GM18873 (cell line): ENCODE data around the gene RABEP2.
"Not testable (repeated sequence)": the region's sequence is repeated elsewhere in the genome, so short reads cannot be mapped to it uniquely, and the experiment has no call there.

Experiments
- ATAC-seq: cut with Tn5 transposase; IDR thresholded peaks from one replicate; pipeline ENCODE4 v1.9.1; 2021; ENCODE audit warnings: mild to moderate bottlenecking, moderate library complexity, moderate number of reproducible peaks; ENCODE audit not compliant: unreplicated experiment, low FRiP score

RABEP2 gene

DNA sequence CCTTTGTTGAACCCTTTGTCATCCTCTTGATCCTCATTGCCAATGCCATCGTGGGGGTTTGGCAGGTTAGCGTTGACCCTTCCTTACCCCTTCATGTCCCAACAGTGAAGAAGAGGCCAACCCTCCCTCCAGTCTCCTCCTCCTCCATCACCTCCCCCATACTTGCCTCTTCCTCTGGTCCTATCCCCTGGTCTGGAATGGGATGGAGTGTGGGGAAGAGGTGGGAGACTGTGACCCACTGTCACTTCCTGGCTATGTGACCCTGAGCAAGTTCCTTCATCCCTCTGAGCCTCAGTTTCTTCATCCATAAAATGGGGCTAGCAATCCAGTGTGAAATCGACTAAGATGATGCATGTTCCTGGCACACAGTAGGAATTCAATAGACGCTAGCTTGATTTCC, 44.1 kb downstream of the RABEP2 start:
- no peak for ATAC-seq

DNA sequence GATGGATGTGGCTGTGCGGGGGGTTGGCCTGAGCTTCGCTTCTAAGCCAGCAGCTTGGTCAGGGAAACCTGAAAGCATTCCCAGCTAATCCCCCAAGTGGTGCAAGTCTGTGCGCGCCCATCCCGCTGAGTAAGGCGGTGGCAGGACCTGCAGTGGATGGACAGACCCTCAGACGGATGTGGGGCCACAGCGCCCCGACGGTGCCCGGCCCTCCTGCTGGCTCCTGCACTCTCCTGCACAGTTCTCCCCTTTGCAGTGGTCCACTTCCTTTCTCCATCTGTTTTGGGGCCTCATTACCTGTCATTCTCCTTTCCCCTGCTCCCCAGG, 44.5 kb downstream of the RABEP2 start:
- no peak for ATAC-seq

DNA sequence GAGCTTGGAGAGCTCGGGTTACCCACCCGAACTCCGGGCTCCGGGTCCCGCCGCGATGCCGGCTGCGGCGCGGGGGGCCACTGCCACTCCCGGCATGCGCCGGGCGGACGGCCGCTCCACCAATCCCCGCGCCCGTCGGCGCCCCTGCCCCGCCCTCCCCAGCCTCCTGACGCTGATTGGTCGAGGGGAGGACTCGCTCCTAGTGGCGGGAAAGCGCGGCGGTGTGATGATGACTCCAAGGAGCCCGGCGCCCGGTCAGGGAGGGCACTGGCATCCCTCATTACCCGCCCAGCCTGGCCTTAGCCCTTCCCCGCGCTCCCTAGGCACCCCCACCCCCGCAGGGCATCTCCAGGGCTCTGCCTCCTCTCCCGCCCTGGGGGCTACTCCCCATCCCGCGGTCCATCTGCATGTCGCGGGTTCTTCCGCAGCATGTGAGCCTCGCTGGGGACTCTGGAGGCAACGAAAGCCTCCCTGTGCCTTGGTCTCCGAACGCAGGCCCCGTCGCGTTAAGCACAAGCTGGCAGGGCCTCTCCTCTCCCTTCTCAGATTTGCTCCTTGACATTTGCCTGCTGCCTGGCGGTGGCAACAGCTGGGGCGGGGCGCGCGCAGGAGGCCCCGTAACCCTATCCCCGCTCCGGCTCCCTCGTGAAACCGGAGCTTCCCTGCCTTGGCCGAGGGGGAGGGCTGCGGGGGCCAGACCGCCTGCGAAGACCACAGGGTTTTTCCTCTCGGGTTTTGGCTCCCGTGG, 45.0 kb downstream of the RABEP2 start:
- ATAC-seq = peak; percentile 51

DNA sequence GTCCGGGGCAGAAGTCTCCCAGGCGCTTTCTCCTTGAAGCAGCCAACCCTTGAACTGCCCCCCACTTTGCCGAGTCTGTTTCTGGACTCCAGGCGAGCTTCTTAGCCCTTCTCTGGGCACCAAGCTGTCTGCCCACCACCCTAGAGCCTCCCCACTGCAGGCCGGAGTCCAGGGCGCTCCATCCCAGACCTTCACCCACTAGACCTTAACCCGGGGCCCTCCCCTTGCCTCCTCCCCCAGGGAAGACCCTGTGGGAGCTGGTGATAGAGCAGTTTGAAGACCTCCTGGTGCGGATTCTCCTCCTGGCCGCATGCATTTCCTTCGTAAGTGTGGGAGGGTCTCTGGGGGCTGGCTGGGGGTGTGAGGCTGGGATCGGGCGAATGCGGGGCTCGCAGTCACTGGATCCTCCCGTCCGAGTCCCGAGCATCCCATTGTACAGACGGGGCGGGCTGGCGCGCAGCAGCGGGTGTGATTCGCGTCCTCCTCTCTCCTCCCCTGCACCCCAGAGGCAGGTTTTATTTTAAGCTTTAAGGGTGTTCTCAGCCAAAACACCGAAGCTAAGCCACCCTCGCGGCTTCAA, 45.7 kb downstream of the RABEP2 start:
- peak; percentile 25 for ATAC-seq

DNA sequence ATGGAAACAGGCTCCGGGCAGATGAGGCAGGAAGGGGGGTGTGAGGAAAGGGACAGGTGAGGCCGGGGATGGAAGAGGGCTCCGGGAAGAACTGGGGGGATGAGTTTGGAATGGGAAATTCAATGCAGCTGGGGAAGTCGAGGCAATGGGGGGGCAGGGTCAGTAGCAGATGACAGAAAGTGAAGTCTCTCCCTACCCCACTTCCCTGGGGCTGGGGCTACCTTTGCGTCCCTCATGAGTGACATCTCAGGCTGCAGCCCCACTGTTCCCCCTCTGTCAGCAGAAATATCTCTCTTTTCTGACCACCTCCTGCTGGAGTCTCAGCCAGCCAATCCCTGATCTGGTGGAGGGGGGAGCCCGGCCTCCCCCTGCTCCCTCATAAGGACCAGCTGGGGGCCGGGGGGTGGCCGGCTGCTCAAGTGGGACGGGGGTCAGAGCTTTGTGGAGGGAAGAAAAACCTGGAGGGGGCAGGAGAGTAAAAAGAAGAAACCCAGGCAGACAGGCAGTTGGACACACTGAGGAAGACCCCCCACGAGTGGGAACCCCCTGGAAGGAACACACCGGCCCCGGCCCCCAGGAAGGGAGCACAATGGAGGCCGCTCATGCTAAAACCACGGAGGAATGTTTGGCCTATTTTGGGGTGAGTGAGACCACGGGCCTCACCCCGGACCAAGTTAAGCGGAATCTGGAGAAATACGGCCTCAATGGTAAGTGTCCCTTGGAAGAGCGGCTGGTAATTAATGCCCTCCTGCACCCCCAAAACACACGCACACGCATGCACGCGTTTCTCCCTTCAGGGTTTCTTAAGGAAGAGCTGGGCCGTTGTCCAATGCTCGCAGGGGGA, 46.7 kb downstream of the RABEP2 start, which contains the start of gene ATP2A1:
TSS of gene ATP2A1 (plus strand) at position 406 of the 844 bp plus-strand sequence. CDS start at position 590, 184 bp downstream.
- no peak for ATAC-seq

DNA sequence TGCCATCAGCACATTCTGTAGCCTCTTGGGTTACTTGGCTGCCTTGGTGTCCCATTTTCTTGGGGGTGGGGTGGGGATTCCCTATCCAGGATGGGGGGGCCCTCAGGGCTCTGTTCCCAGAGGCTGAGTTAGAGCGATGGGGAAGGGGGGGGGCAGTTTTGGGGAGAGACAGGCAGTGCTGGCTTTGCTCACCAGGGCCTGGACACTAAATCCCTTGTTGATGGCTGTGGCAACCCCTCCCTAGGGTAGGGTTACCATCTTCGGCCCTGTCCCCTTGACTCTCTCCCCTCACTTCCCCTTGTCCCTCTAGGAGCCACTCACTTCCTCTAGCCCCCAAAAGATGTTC, 47.4 kb downstream of the RABEP2 start:
- ATAC-seq = no peak

DNA sequence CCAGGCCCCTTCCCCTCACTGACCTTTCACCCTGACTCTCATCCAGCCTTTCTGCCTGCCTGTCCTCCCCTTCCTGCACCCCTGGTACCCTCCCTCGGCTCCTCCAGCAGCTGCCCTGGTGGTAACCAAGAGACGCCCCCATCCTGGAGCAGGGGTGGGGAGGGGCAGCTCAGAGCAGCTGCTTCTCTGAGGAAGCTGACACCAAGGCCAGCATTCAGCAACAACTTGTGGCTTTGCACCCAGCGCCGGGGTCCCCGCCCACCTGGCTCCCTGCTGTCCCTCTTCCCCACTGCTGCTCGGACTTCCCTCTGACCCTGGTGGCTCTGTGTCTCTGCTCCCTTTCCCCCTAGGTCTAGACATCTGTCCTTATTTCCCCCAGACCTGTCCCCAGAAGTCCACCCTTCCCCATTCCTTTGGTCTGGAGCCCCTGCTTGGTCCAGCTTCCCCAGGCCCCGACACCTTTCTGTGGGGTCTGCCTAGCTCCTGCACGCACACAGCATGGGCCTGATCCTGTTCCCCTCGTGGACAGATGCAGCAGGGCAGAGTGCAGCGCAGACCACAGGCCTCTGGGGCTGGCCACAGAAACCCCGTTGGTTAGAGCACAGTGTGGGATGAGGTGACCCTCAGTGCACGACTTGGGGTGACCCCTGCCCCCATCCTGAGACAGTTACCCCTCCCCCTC, 47.9 kb downstream of the RABEP2 start:
- no peak for ATAC-seq

DNA sequence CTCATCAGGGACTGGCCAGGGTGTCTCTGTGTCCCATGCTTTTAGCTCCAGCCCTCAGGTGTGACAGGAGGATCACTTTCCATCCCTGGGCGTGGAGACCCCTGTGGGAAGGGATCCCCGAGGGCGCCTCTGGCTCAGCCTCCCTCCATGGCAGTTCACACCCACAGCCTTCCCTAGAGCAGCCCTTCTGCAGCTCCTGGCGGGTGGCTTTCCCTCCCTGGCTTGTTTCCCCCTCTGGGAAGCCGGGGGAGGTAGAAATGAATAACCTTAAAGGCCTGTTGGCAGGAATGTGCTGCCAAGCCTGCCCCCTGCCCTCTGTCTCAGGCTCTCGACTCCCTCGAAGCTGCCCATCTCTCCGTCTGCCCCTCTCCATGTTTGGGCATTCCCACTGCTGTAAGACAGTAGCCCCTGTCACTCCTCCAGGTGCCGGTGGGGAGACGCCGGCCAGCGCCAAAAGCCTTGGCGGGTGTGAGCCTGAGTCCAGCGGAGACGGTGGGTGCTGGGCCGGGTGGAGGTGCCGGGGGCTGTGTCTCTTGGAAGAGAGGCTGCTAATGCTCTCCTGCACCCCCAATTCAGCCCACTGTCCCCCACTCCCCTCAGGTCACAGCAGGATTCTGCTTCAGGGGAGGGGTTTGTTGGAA, 48.9 kb downstream of the RABEP2 start:
- no peak for ATAC-seq

DNA sequence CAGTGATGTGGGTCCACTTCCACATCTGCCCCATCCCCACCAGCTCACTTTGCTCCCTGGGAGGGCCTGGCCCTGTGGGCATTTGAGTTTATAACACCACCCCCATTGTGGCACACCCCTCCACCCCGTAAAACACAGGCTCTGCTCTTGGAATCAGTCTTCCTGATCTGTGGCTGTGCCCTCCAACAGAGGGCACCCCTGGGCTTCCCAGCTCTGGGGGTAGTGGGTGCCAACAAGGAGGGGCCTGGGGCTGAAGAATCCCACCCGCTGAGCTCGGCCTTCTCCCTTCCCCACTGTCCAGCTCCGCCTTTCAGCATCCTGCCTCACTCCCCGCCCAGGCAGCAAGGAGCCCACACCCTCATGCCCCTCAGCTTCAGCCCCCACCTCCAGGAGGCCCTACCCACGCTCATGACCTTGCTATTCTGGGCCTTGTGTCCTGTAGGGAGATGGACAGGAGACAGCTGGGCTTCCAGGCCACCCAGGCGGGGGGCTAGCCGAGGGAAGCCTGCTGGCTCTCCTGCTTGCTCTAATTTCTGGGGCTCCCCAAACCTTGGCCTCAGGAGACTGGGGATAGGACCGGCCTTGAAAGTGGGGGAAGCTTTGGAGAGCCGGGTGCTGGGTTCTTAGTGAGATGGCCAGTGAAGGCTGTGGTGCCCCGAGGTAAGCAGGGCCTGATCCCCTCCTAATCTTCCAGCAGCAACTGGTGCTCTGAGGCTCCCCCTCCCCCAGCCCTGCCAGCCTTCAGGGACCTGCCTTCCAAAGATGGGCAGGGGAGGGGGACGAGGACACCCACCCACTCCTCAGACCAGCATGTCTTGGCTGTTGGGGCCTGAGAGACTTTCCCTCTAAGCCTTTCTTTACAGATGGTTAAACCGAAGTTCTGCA, 49.7 kb downstream of the RABEP2 start:
- ATAC-seq = no peak

DNA sequence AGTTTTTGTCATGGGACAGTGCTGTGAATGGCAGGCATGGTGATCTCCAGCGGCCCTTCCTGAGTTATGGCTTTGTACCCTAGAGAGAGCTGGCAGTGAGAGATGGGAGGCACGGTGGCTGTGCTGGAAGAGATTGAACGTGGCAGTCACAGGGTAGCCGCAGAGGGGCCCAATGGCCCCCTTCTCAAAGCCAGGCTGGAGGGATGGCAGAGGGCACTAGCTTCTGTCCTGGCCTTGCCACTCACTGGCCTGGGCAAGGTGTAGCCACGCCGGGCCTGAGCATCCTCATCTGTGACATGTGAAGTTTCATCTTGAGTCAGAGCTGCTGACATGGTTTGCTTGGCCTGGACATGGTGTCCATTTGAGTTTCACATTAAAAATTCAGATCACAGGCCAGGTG, 50.6 kb downstream of the RABEP2 start:
- ATAC-seq = no peak

DNA sequence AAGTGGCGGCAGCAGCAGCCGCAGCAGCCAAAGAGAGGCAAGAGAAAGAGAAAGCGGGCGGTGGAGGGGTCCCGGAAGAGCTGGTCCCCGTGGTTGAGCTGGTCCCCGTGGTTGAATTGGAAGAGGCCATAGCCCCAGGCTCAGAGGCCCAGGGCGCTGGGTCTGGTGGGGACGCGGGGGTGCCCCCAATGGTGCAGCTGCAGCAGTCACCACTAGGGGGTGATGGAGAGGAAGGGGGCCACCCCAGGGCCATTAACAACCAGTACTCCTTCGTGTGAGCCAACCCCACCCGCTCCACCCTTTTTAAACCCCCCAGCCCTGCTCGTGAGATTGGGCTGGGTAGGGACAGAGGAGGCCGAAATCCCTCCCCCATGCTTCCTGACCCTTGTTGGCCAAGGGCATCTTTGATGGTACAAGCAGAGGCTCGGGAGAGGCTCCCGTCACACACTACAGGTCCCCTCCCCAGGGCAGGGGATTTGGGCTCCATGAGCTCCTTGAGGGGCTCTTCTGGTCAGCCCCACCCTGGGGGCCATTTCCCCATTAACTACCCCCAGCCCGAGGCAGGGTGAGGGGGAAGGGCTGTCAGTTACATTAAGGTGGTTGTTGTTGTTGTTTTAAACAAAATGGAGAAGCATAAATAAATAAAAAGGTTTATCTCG, 51.4 kb downstream of the RABEP2 start:
- ATAC-seq = no peak

DNA sequence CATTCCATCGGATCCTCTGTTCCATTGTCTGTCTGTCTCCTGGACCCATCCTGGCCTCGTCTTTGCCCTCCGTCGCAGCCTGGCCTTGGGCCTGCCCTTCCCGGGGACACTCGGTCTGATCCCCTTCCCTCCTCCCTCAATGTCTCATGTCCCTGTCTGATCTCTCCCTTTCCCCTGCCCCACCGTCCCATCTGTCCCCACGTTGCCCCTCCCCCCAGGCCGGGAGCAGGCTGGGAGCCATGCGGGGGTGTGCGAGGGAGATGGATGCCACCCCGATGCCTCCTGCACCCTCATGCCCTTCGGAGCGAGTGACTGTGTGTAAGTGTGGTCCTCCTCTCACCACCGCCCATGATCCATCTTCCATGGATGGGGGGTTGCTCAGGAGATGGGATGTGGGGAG, 52.1 kb downstream of the RABEP2 start:
- no peak for ATAC-seq

DNA sequence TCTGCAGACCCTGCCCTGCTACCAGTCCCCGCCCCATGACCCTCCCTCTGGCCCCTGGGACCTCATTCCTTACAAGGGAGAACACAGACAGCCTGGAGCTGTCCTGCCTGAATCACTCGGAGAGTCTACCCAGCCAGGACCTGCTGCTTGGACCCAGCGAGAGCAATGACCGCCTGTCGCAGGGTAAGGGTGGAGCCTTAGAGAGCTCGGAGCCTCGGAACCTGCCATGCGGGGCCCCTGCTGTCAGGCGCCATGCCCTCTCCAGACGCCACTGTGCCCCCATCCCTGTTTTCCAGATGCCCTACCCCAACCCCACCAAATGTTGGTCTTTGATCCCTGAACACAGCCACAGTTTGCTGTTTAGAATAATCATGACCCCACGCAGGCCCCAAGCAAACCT, 55.8 kb downstream of the RABEP2 start:
- no peak for ATAC-seq

DNA sequence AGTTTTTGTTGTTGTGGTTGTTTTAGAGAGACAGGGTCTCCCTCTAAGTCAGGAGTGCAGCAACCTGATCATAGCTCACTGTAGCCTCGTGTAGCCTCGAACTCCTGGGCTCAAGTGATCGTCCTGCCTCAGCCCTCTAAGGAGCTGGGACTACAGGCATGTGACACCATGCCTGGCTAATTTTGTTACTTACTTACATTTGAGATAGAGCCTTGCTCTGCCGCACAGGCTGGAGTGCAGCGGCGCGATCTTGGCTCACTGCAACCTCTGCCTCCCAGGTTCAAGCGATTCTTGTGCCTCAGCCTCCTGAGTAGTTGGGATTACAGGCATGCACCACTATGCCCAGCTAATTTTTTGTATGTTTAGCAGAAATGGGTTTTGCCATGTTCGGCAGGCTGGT, 57.4 kb downstream of the RABEP2 start:
- ATAC-seq = not testable (repeated sequence)

DNA sequence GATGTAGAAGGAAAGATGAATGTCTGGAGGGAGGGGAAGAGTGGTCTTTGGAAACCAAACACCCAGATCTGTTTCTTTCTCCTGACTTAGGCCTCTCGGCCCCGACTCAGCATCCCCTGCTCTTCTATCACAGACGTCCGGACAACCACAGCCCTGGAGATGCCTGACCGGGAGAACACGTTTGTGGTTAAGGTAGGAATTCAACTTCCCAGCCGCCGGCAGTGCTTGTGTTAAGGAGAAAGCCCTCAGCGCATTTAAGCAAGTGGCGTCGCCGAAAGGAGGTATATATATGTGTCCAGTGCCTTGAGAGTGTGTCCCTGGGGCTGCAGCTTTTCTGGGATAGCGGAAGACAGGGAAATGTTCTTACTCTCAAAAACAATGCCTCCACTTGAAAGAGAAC, 57.8 kb downstream of the RABEP2 start:
- no peak for ATAC-seq

DNA sequence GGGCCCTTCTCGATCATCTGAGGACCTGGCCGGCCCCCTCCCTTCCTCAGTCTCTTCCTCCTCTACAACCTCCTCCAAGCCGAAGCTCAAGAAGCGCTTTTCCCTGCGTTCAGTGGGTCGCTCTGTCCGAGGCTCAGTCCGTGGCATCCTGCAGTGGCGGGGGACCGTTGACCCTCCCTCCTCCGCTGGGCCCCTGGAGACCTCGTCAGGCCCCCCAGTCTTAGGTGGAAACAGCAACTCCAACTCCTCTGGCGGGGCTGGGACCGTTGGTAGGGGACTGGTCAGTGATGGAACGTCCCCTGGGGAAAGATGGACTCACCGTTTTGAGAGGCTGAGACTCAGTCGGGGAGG, 58.6 kb downstream of the RABEP2 start:
- no peak for ATAC-seq

DNA sequence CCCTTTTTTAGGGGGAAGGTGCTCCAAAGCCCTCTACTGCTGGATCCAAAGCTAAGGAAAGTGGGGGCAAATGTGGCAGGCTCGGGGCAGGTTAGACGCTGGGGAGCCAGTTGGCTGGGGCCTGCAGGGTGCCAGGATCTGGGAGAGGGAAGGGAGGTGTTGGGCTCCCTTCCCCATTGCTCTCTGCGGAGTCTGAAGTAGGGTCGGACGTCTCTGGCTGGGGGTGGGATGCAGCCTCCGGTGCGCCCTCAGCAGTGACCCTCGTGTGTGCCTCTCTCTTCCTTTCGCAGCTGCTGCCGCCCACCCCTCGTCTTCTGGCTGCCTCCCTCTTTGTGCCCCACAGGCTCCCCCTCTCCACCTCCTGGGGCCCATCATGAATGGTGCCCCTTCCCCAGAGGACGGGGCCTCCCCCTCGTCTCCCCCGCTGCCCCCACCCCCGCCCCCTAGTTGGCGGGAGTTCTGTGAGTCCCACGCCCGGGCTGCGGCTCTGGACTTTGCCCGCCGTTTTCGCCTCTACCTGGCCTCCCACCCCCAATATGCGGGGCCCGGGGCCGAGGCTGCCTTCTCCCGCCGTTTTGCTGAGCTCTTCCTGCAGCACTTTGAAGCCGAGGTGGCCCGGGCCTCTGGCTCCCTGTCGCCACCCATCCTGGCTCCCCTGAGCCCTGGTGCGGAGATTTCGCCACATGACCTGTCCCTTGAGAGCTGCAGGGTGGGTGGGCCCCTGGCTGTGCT, 59.1 kb downstream of the RABEP2 start:
- no peak for ATAC-seq

DNA sequence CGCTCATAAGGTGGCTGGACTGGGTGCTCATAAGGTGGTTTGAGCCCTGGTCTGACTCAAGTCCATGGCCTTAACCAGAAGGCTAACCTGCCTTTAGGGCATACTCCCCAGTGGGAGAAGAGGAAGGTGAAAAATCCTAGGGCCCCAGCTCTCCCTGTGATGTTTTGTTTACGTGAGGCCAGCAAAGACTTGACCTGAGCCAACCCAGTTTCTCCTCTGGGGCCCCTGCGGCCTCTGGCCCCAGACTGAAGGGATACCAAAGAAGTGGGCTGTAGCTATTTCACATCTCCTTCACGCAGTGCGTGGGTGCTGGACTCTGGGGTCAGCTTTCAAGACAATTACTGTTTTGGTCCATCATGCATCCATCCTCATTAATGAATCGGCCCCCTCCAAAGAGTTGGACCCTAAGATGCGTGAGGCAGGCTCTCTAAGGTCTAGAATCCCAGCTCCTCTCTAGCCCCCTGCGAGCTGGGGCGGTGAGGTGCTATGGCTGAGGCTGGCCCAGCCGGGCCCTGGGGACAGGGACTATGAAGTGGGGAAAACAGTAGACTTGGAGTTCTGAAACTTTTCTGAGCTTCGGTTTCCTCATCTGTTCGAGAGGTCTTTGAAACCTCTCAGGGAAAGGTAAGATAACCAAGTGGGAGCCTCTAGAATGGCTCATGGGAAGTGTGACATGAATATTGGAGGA, 59.9 kb downstream of the RABEP2 start:
- no peak for ATAC-seq
